Panc1 (cell line): ENCODE measurements around the gene CRKL. TPM values are rescaled to one million over a fixed set of nuclear protein-coding genes. Genes with fewer than 3 reads are reported as not detected.

Experiments
- ATAC-seq: fragments of 200-7000 bp; cut with Tn5 transposase; 2 replicates; pipeline ENCODE4 v1.9.1; 2020; ENCODE audit warnings: mild to moderate bottlenecking, moderate library complexity
- BruUV-seq: library from RNA; stranded (reverse); fragments of 400-500 nt; replicated peaks from 2 replicates; lab custom pipeline; 2021; lab: Mats Ljungman, UMichigan
- CTCF ChIA-PET: fragments of 300-600 bp; sonication (Branson Sonifier 250); formaldehyde crosslinking; loops from one replicate; lab custom pipeline; 2022; ENCODE audit warnings: antibody characterized with exemption; lab: Charles Lee
- POLR2A ChIA-PET: fragments of 300-600 bp; sonication (Branson Sonifier 250); formaldehyde crosslinking; loops from one replicate; lab custom pipeline; 2022; ENCODE audit warnings: antibody characterized with exemption; lab: Charles Lee
- DNase-seq: peaks from one replicate; pipeline ENCODE4 v3.0.0-alpha.2; 2010; ENCODE audit warnings: low read depth, low spot score
- H3K27ac ChIP-seq: 2 replicates; pipeline ENCODE4 v1.5.1; 2011; ENCODE audit warnings: mild to moderate bottlenecking, low read length, inconsistent platforms
- H3K27me3 ChIP-seq: fragments of 200-500 bp; sonication (Bioruptor generic); 2 replicates; pipeline ENCODE4 v1.6.0; 2014; ENCODE audit warnings: low read length, inconsistent platforms; ENCODE audit not compliant: control insufficient read depth, insufficient read depth
- H3K36me3 ChIP-seq: fragments of 200-500 bp; sonication (Bioruptor generic); 2 replicates; pipeline ENCODE4 v1.5.1; 2014; ENCODE audit warnings: inconsistent platforms, mild to moderate bottlenecking, low read length, moderate library complexity; ENCODE audit not compliant: control insufficient read depth, insufficient read depth
- H3K4me1 ChIP-seq: 2 replicates; pipeline ENCODE4 v1.5.1; 2011; ENCODE audit warnings: inconsistent platforms, mild to moderate bottlenecking, low read length, moderate library complexity; ENCODE audit not compliant: control insufficient read depth, insufficient read depth
- H3K4me3 ChIP-seq, 2 experiments: 2 replicates each; pipeline ENCODE4 v1.5.1; 2011 to 2012; ENCODE audit warnings: low read depth in 2 of 2, low read length in 2 of 2, mild to moderate bottlenecking in 2 of 2, inconsistent platforms in 1 of 2, moderate library complexity in 1 of 2
- H3K9me3 ChIP-seq: fragments of 200-500 bp; sonication (Bioruptor generic); 2 replicates; pipeline ENCODE4 v1.5.1; 2014; ENCODE audit warnings: low read depth, mild to moderate bottlenecking, inconsistent platforms, low read length, moderate library complexity; ENCODE audit not compliant: control insufficient read depth, insufficient read depth
- POLR2AphosphoS5 ChIP-seq: IDR thresholded peaks from 2 replicates; pipeline ENCODE4 v1.6.1; 2012; ENCODE audit warnings: mild to moderate bottlenecking, low read depth, low read length, moderate library complexity
- SIN3A ChIP-seq: IDR thresholded peaks from 2 replicates; pipeline ENCODE4 v1.6.1; 2012; ENCODE audit warnings: low read depth, mild to moderate bottlenecking, low read length, moderate library complexity, borderline replicate concordance; ENCODE audit not compliant: insufficient read depth
- TCF7L2 ChIP-seq: IDR thresholded peaks from 2 replicates; pipeline ENCODE4 v1.6.1; 2011; ENCODE audit warnings: mild to moderate bottlenecking, low read depth, low read length, inconsistent platforms
- in situ Hi-C: cut with HindIII; loops from 2 replicates; pipeline ENCODE4 v1.10.0; 2016; ENCODE audit warnings: low sequenced_read_pairs, low pct_unique_long_range_greater_than_20kb
- intact Hi-C: fragments of 100-400 bp; cut with micrococcal nuclease; formaldehyde crosslinking; loops from one replicate; pipeline ENCODE4 v1.10.0; 2022; ENCODE audit not compliant: unreplicated experiment
- total RNA-seq: library from RNA; stranded (reverse); gene quantifications from one replicate; pipeline ENCODE4 v1.2.1, GENCODE V29; 2021; ENCODE audit not compliant: unreplicated experiment
- TF ChIP-seq, protein P1 (sequence below), 2 experiments: IDR thresholded peaks; 2 replicates each; pipeline ENCODE4 v1.6.1; 2011 to 2012; ENCODE audit warnings: low read depth in 2 of 2, control low read depth in 1 of 2, low read length in 1 of 2, mild to moderate bottlenecking in 1 of 2, moderate library complexity in 1 of 2; ENCODE audit not compliant: insufficient read depth in 1 of 2
- TF ChIP-seq, protein P2 (sequence below): fragments of 450-650 bp; IDR thresholded peaks from 2 replicates; pipeline ENCODE4 v1.5.1; 2017; ENCODE audit warnings: mild to moderate bottlenecking

Gene CRKL
- total RNA-seq, 1 experiment from 2014 or later, result 59.4 TPM

DNA sequence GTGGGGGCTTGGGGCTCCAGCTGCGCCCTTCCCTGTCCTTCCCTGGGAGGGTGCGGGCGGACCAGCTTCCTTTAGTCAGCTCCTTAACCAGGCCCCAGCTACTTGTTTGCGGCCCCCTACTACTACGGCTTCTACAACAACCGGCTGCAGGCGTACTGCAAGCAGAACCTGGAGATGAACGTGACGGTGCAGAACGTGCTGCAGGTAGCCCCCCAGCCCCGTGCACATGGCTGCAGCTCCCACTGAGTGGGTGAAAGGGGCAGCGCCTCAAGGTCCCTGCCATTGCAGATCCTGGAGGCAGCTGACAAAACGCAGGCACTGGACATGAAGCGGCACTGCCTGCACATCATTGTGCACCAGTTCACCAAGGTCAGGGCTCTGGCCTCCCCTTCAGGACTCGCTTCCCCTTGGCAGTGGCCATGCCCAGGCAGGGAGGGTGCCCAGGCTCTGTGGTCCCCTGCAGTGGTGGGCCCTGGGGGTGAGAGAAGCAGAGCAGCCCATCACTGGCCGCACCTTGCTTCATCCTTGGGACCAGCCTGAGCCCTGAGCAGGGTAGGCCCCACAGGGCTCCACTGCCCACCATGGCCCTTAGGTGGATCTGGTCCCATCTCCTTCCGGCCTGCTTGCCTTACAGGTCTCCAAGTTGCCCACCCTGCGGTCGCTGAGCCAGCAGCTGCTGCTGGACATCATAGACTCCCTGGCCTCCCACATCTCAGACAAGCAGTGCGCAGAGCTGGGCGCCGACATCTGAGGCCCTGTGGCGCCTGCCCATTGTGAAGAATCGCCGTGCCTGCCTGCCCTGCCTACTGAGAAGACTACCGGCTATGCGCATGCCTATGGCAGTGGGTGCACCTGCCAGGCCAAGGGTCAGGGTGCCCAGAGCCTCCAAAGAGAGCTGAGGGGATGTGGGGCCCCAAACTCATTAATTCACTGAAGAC is 79.7 kb downstream of the CRKL start:
- CTCF ChIA-PET, result no interaction called here

DNA sequence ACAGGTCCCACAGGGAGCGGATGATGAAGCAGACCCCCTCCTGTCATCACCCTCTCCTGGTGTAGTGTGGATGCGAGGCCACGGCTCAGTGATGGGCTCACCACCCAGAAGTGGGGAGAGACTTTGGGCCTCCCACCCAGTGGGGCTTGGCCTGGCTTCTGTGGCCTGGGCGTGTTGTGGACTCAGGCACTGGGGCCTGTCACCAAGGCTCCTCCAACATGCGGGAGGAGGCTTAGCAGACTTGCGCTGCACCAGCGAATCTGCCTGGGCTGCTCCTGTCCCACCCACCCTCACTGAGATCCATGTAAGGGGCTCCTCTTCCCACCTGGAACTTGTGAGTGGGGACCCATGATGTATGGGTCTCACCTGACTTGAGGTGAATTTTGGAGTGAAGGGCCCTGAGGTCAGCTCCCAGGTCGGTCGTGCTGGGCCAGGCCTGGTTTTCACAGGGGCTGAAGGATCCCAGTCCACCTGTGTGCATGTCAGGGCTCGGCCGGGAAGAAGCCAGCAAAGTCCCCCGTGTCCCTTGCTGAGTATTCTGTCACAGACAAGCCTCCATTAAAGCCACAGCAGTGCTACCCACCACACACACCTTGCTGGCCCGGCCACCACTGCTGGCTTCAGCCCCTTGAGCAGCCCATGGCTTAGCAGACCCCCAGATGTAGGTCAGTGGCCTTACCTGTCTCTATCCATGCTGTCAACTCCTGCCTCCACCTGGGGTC is 80.5 kb downstream of the CRKL start:
- intact Hi-C loops, result no loop called here
- CTCF ChIA-PET, result no interaction called here
- no peak overlapping the region for H3K27ac ChIP-seq
- in situ Hi-C loops, result no loop called here
- no peaks in the 10 kb centered on the region for H3K9me3 ChIP-seq
- TF ChIP-seq, protein P1, sequence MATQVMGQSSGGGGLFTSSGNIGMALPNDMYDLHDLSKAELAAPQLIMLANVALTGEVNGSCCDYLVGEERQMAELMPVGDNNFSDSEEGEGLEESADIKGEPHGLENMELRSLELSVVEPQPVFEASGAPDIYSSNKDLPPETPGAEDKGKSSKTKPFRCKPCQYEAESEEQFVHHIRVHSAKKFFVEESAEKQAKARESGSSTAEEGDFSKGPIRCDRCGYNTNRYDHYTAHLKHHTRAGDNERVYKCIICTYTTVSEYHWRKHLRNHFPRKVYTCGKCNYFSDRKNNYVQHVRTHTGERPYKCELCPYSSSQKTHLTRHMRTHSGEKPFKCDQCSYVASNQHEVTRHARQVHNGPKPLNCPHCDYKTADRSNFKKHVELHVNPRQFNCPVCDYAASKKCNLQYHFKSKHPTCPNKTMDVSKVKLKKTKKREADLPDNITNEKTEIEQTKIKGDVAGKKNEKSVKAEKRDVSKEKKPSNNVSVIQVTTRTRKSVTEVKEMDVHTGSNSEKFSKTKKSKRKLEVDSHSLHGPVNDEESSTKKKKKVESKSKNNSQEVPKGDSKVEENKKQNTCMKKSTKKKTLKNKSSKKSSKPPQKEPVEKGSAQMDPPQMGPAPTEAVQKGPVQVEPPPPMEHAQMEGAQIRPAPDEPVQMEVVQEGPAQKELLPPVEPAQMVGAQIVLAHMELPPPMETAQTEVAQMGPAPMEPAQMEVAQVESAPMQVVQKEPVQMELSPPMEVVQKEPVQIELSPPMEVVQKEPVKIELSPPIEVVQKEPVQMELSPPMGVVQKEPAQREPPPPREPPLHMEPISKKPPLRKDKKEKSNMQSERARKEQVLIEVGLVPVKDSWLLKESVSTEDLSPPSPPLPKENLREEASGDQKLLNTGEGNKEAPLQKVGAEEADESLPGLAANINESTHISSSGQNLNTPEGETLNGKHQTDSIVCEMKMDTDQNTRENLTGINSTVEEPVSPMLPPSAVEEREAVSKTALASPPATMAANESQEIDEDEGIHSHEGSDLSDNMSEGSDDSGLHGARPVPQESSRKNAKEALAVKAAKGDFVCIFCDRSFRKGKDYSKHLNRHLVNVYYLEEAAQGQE (IDR thresholded peaks at IDR 0.05; ENCODE audit: insufficient read depth in 1 of 2, low read depth in 2 of 2, low read length in 1 of 2), result no peak
- no peak for TF ChIP-seq TCF7L2
- DNase-seq (no peak), ATAC-seq (no peak)
- H3K4me3 ChIP-seq, result no peak overlapping the region
- BruUV-seq, result no TSS peak
- POLR2A ChIA-PET, result no interaction called here
- H3K36me3 ChIP-seq, result no peaks in the 10 kb centered on the region; the same call in 1 of the 2 replicates
- peaks cover 9% of the 10 kb centered on the region for H3K4me1 ChIP-seq
- H3K27me3 ChIP-seq, result no peaks in the 10 kb centered on the region

More for the DNA sequence above, 79.7 kb downstream of the CRKL start:
- POLR2A ChIA-PET, result no interaction called here
- Histone ChIP-seq H3K9me3 (no peaks in the 10 kb centered on the region), H3K4me1 (peaks cover 9% of the 10 kb centered on the region), H3K27me3 (no peaks in the 10 kb centered on the region), H3K27ac (no peak overlapping the region), H3K36me3 (no peaks in the 10 kb centered on the region), H3K4me3 (no peak overlapping the region)
- ATAC-seq, result no peak
- intact Hi-C loops (no loop called here), in situ Hi-C loops (no loop called here)
- TF ChIP-seq POLR2AphosphoS5, result no peak
- TF ChIP-seq, protein P1 (IDR thresholded peaks at IDR 0.05; ENCODE audit: insufficient read depth in 1 of 2, low read depth in 2 of 2, low read length in 1 of 2), result no peak
- TF ChIP-seq, protein P2, sequence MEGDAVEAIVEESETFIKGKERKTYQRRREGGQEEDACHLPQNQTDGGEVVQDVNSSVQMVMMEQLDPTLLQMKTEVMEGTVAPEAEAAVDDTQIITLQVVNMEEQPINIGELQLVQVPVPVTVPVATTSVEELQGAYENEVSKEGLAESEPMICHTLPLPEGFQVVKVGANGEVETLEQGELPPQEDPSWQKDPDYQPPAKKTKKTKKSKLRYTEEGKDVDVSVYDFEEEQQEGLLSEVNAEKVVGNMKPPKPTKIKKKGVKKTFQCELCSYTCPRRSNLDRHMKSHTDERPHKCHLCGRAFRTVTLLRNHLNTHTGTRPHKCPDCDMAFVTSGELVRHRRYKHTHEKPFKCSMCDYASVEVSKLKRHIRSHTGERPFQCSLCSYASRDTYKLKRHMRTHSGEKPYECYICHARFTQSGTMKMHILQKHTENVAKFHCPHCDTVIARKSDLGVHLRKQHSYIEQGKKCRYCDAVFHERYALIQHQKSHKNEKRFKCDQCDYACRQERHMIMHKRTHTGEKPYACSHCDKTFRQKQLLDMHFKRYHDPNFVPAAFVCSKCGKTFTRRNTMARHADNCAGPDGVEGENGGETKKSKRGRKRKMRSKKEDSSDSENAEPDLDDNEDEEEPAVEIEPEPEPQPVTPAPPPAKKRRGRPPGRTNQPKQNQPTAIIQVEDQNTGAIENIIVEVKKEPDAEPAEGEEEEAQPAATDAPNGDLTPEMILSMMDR, result no peak
- no peak for TF ChIP-seq SIN3A
- no peak for TF ChIP-seq TCF7L2
- DNase-seq, result no peak
- BruUV-seq, result no TSS peak
